GM18499 (cell line): ENCODE measurements around the gene COX20.

ENCODE experiments used
- ATAC-seq: cut with Tn5 transposase; IDR thresholded peaks from one replicate; pipeline ENCODE4 v1.9.1; 2021; ENCODE audit warnings: moderate number of reproducible peaks; ENCODE audit not compliant: insufficient read depth, unreplicated experiment

Gene COX20

GRCh38 chr1:244868484-244869363 lies 33.3 kb downstream of the COX20 start:
- ATAC-seq, result no peak

- no peak for ATAC-seq
These were observed 33.9 kb downstream of the COX20 start for GRCh38 chr1:244869364-244869827.

GRCh38 chr1:244869950-244870349 lies 34.5 kb downstream of the COX20 start:
- no peak for ATAC-seq

GRCh38 chr1:244874974-244875579 lies 39.6 kb downstream of the COX20 start:
- ATAC-seq, result no peak

GRCh38 chr1:244876228-244876910 lies 40.9 kb downstream of the COX20 start:
- no peak for ATAC-seq

GRCh38 chr1:244878681-244879080 lies 43.2 kb downstream of the COX20 start:
- no peak for ATAC-seq

- no peak for ATAC-seq
These were observed 46.3 kb downstream of the COX20 start for GRCh38 chr1:244881552-244882280.

- no peak for ATAC-seq
These were observed 51.8 kb downstream of the COX20 start for GRCh38 chr1:244887281-244887680.

GRCh38 chr1:244893836-244894235 lies 58.4 kb downstream of the COX20 start:
- ATAC-seq, result no peak
